Stimulated activated CD8-positive, alpha-beta memory T cell treated with anti-CD3 and anti-CD28 coated beads, Interleukin-15, amount 100 ng/mL, for 24 hours (primary cell): Measurements from ENCODE around the gene GBF1.
"Not testable (repeated sequence)": the region's sequence is repeated elsewhere in the genome, so short reads cannot be mapped to it uniquely, and the experiment has no call there.

Experiments
- DNase-seq: peaks from one replicate; pipeline ENCODE4 v3.0.0-alpha.2; 2020; ENCODE audit warnings: low read depth

The GBF1 gene

DNA sequence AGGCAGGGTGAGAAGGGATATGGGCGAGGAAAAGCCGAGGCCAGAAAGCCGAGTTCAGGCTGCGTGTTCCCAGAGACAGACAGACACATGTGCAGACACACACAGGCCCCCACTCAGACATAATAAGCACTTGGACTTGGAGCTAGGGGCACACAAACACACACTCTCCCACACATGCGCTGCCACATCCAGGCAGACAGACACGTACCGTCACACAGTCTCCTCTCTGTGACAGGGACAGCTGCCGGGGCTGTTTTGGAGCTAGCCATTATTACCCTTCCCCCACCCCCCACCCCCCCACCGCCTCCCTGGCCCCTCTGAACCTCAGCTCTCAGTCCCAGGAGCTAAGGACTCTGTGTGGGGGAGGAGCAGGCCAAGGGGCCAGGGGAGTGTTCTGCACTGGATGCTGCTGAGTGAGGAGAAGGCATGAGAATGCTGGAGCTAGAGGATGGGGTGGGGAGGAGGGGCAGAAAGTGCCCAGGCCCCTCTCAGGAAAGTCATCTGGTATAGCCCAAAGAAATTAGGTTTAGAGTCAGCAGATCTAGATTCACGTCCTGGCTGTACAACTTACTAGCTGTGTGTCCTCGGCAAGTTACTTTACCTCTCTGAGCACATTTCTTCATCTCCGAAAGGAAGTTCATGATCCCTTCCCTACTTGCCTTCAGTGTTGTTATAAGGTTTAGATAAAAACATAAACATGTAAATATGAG, 10.3 kb upstream of the GBF1 start:
- no peak for DNase-seq

DNA sequence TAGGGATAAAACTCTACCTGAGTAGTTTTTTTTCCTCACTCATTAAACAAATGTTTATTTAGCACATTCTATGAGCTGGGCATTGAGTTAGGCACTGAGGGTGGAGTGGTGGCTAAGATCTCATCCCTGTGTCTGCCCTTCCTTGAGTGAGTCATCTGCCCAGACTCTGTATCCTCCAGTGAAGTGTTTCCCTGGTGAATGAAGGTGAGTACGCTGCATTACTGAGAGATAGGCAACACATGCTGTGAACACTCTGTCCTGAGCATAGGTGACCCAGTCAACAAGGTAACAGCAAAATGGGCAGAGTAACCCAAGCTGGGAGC, 9.8 kb upstream of the GBF1 start:
- no peak for DNase-seq

DNA sequence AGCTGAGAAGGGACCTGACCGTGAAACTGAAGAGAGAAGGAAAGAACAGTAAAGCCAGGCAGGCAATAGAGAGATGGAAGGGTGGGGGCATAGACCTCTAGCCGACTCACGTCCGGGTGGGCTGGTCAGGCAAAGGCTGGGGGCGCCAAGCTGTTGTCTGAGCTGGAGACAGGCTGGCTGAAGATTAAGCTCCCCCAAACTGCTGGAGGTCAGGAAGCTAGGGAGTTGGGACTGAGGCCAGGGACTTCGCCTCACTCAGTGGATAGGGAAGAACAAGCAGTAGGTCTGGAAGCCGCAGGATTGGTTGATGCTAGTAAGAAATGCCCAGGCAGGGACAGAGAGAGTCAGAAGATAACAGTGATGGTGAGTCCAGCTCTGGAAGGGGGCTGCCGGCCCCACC, 9.3 kb upstream of the GBF1 start:
- DNase-seq = no peak

DNA sequence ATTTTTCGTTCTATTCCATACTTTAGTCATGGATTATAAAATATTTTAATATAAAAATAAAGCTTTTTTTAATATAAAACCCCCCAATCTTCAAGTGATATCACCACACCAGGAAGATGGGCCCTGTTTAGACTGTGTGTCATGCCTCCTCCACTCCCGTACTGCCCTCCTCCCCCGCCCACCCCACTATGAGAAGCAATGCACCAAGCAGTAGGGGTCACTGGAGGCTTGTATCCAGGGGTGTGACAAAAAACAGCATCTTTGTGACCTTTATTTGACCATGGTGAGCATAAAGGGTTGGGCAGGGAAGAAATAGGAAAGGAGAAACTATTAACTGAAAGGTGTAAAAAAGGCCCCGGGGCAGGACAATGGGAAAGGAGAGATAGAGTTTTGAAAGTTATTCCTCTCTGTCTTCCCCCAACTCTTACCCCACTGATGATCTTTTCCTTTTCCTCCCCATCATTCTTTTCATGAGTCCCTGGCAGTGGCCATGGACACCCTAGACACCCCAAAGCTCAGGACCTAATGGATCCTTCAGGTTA, 7.5 kb upstream of the GBF1 start:
- DNase-seq = no peak

- no peak for DNase-seq
Measured at GRCh38 chr10:102240467-102241031, 4.8 kb upstream of the GBF1 start.

DNA sequence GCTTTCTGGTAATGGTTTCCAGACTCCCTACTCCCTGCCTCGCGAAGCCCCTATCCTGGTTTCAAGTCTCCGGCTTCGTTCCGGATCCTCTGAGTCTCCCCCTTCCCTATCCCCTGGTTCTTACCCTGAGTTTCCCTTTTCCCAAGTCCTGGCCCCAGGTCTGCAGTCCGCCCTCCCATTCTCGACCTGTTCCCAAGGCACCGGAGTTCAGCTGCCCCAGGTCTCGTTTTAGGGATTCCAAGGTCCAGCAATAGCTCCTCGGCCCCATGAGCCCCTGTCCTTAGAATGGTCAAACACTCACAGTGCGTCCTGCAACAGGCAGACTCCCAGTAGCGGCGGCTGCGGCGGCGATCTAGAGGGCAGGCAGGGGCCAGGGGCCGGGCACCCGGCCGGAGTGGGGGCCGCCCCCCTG, 4.3 kb upstream of the GBF1 start:
- no peak for DNase-seq

- peak; percentile 76 for DNase-seq
Measured at GRCh38 chr10:102241444-102242117, 3.8 kb upstream of the GBF1 start, which contains the start of gene PITX3. Gene PITX3 (minus strand): TSS chr10:102241512. CDS start chr10:102232080, 9,432 bp downstream.

DNA sequence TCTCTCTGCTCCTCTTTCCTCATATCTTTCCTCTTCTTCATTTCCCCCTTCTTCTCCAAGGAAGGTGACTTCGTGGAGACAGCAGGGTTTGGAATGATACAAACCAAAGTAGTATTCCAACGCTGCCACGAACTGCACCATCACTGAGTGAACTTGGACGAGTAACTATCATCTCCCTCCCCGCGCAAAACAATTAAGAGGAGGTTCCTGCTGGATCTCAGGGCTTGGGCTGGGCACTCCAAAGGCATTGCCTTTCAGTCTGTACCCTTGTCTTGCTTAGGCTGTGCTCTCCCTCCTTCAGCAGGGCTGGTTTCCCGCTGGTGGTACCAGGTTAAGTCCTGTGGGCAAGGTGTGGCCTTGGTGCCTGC, 3.2 kb upstream of the GBF1 start:
- no peak for DNase-seq

DNA sequence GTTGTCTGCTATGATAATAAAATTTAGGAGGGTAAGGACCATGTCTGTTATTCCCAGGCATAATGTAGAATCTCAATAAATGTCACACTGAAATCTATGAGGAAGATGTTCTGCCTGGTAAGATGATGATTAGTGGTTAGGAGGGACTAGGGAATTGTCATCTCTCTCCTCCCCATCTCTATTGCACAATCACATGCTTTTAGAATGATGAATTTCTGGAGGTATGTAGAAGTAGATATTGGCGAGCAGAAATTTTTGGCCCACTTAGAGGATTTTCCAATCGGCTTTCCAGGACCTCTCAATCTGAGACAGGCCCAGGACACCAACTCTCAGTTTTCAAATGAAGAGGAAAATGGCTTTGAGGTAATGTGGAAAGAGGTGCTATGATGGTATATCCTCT, 2.0 kb upstream of the GBF1 start:
- no peak for DNase-seq

- no peak for DNase-seq
Measured at GRCh38 chr10:102245932-102246251, 560 bp downstream of the GBF1 start.

GRCh38 chr10:102246261-102246660, 929 bp downstream of the GBF1 start:
- no peak for DNase-seq

- no peak for DNase-seq
Measured at GRCh38 chr10:102247734-102248133, 2.4 kb downstream of the GBF1 start.

GRCh38 chr10:102252508-102252907, 7.2 kb downstream of the GBF1 start:
- not testable (repeated sequence) for DNase-seq

DNA sequence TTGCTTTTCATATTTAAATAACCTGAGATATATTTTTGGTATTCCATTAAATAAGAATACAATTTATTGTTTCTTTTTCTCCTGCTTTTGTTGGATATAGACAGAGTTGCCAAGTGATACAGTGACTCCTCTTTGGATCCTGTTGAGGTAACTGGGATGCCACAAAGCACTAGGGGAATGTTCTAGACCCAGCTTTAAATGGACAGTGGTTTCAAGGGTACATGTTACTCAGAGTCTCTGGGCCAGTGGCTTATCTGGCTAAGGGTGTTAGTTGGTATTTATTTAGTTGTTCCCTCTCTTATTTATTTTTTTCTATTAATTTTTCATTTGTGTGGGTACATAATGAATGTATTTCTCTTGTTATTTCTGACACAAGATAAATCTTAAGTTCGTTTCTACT, 9.1 kb downstream of the GBF1 start:
- DNase-seq = no peak

DNA sequence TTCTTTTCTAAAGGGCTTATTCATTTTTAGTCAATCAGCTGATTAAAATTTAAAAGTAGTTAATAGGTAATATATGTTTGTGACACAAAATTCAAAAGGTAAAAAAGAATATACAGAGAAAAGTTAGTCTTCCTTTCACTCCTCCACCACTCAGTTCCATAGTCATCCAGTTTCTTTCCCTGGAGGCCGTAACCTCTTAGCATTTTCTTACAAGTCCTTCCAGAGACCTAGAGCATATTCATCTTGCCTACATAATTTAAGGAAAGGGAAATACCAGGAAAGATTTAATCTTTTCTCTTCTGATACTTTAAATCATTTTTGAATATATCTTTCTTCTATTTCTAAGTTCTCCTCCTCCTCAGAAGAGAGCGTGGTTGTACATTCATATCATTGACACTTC, 10.1 kb downstream of the GBF1 start:
- no peak for DNase-seq

GRCh38 chr10:102261196-102261595, 15.9 kb downstream of the GBF1 start:
- no peak for DNase-seq

GRCh38 chr10:102261842-102262241, 16.5 kb downstream of the GBF1 start:
- no peak for DNase-seq

GRCh38 chr10:102262744-102263370, 17.5 kb downstream of the GBF1 start:
- no peak for DNase-seq

DNA sequence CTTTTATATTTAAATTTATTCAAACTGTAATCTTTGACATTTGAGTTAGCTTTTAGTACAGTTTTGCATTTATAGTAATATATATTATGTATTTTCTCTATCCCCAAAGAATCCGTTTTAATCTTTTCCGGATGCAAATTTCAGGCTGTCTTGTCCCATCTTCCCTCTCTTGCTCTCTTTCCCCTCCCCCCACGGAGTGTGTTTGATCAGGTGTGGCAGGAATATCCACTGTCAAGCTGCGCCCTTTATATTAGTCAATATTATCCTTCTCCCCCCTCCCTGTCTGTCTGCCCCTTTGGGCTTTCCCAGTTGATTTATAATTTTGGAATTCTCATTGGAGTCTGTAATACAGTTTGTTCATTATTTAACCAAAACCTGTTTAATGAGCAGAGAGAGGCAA, 19.0 kb downstream of the GBF1 start:
- DNase-seq = no peak

GRCh38 chr10:102266670-102267069, 21.3 kb downstream of the GBF1 start:
- DNase-seq = no peak

- DNase-seq = no peak
Measured at GRCh38 chr10:102267748-102268147, 22.4 kb downstream of the GBF1 start.

- no peak for DNase-seq
Measured at GRCh38 chr10:102268375-102268888, 23.1 kb downstream of the GBF1 start.

GRCh38 chr10:102269017-102269416, 23.7 kb downstream of the GBF1 start:
- no peak for DNase-seq
